Measurements from ENCODE around the gene PLCL2.

Gene PLCL2

GRCh38 chr3:16932877-16933276 is 48.1 kb downstream of the PLCL2 start:
- Histone ChIP-seq H3K9me3 (ENCODE audit: insufficient read depth, low read depth, low read length) (no peaks in the 10 kb centered on the region), H3K23ac (ENCODE audit: low read length) (no peak overlapping the region), H4K12ac (ENCODE audit: low read depth, low read length) (no peak overlapping the region), H3K4me1 (ENCODE audit: control insufficient read depth in 1 of 2, insufficient read depth in 2 of 2, low read length in 2 of 2) (no peaks in the 10 kb centered on the region), H4K8ac (ENCODE audit: low read depth, low read length) (no peak overlapping the region), H3K36me3 (ENCODE audit: control insufficient read depth in 1 of 2, insufficient read depth in 2 of 2, low read length in 2 of 2) (no peaks in the 10 kb centered on the region), H3K18ac (ENCODE audit: low read length) (no peak overlapping the region), H2AK5ac (ENCODE audit: low read length) (no peak overlapping the region), H4K91ac (ENCODE audit: low read depth, low read length) (no peak overlapping the region), H3K27me3 (ENCODE audit: insufficient read depth, low read length) (no peaks in the 10 kb centered on the region), H2BK5ac (ENCODE audit: low read depth, low read length, poor library complexity) (no peak overlapping the region), H2BK120ac (ENCODE audit: insufficient read depth, low read length, poor library complexity) (no peak overlapping the region), H3K4me2 (ENCODE audit: low read length) (no peak overlapping the region), H2AFZ (ENCODE audit: insufficient read depth, low read length, poor library complexity) (no peak overlapping the region), H3K27ac (ENCODE audit: low read depth, low read length) (no peak overlapping the region), H3K4ac (ENCODE audit: low read depth, low read length) (no peak overlapping the region), H3K79me1 (ENCODE audit: low read length) (no peaks in the 10 kb centered on the region), H2BK12ac (ENCODE audit: low read length) (no peak overlapping the region), H3K4me3 (ENCODE audit: low read depth, low read length) (no peak overlapping the region), H3K14ac (ENCODE audit: low read length) (no peak overlapping the region), H3K79me2 (ENCODE audit: control insufficient read depth, insufficient read depth, low read length, poor library complexity) (no peaks in the 10 kb centered on the region), H3K9ac (ENCODE audit: low read length) (no peak overlapping the region)
- DNase-seq = no peak
- no CpG with 5 or more reads among the region's 7 CpGs for WGBS (ENCODE audit: extremely low coverage, insufficient coverage, insufficient read length)

GRCh38 chr3:16935781-16936180 is 51.0 kb downstream of the PLCL2 start:
- H4K8ac ChIP-seq (ENCODE audit: low read depth, low read length) = no peak overlapping the region
- DNase-seq = no peak
- no peak overlapping the region for H2AFZ ChIP-seq (ENCODE audit: insufficient read depth, low read length, poor library complexity)
- H3K79me1 ChIP-seq (ENCODE audit: low read length) = no peaks in the 10 kb centered on the region
- no peak overlapping the region for H3K23ac ChIP-seq (ENCODE audit: low read length)
- no peaks in the 10 kb centered on the region for H3K27me3 ChIP-seq (ENCODE audit: insufficient read depth, low read length)
- no peak overlapping the region for H2BK5ac ChIP-seq (ENCODE audit: low read depth, low read length, poor library complexity)
- no CpG with 5 or more reads among the region's 1 CpG for WGBS (ENCODE audit: extremely low coverage, insufficient coverage, insufficient read length)
- no peak overlapping the region for H3K4me2 ChIP-seq (ENCODE audit: low read length)
- H4K91ac ChIP-seq (ENCODE audit: low read depth, low read length) = no peak overlapping the region
- no peak overlapping the region for H4K12ac ChIP-seq (ENCODE audit: low read depth, low read length)
- no peak overlapping the region for H2BK12ac ChIP-seq (ENCODE audit: low read length)
- no peaks in the 10 kb centered on the region for H3K79me2 ChIP-seq (ENCODE audit: control insufficient read depth, insufficient read depth, low read length, poor library complexity)
- no peaks in the 10 kb centered on the region for H3K9me3 ChIP-seq (ENCODE audit: insufficient read depth, low read depth, low read length)
- no peak overlapping the region for H3K4me3 ChIP-seq (ENCODE audit: low read depth, low read length)
- H3K9ac ChIP-seq (ENCODE audit: low read length) = no peak overlapping the region
- no peak overlapping the region for H3K14ac ChIP-seq (ENCODE audit: low read length)
- no peak overlapping the region for H3K27ac ChIP-seq (ENCODE audit: low read depth, low read length)
- H3K4me1 ChIP-seq (ENCODE audit: control insufficient read depth in 1 of 2, insufficient read depth in 2 of 2, low read length in 2 of 2) = no peaks in the 10 kb centered on the region
- H2BK120ac ChIP-seq (ENCODE audit: insufficient read depth, low read length, poor library complexity) = no peak overlapping the region
- H2AK5ac ChIP-seq (ENCODE audit: low read length) = no peak overlapping the region
- H3K18ac ChIP-seq (ENCODE audit: low read length) = no peak overlapping the region
- H3K4ac ChIP-seq (ENCODE audit: low read depth, low read length) = no peak overlapping the region
- no peaks in the 10 kb centered on the region for H3K36me3 ChIP-seq (ENCODE audit: control insufficient read depth in 1 of 2, insufficient read depth in 2 of 2, low read length in 2 of 2)

GRCh38 chr3:16936233-16936632 is 51.5 kb downstream of the PLCL2 start:
- no CpG with 5 or more reads among the region's 2 CpGs for WGBS (ENCODE audit: extremely low coverage, insufficient coverage, insufficient read length)

GRCh38 chr3:16936676-16937230 is 52.0 kb downstream of the PLCL2 start:
- no peak overlapping the region for H3K23ac ChIP-seq (ENCODE audit: low read length)
- no peaks in the 10 kb centered on the region for H3K4me1 ChIP-seq (ENCODE audit: control insufficient read depth in 1 of 2, insufficient read depth in 2 of 2, low read length in 2 of 2)
- H3K79me2 ChIP-seq (ENCODE audit: control insufficient read depth, insufficient read depth, low read length, poor library complexity) = no peaks in the 10 kb centered on the region
- no peak overlapping the region for H3K4ac ChIP-seq (ENCODE audit: low read depth, low read length)
- H4K12ac ChIP-seq (ENCODE audit: low read depth, low read length) = no peak overlapping the region
- WGBS (ENCODE audit: extremely low coverage, insufficient coverage, insufficient read length) = no CpG with 5 or more reads among the region's 7 CpGs
- no peak overlapping the region for H4K8ac ChIP-seq (ENCODE audit: low read depth, low read length)
- H3K79me1 ChIP-seq (ENCODE audit: low read length) = no peaks in the 10 kb centered on the region
- no peaks in the 10 kb centered on the region for H3K9me3 ChIP-seq (ENCODE audit: insufficient read depth, low read depth, low read length)
- no peak overlapping the region for H3K27ac ChIP-seq (ENCODE audit: low read depth, low read length)
- no peak overlapping the region for H2BK5ac ChIP-seq (ENCODE audit: low read depth, low read length, poor library complexity)
- no peak overlapping the region for H2AK5ac ChIP-seq (ENCODE audit: low read length)
- no peak overlapping the region for H2AFZ ChIP-seq (ENCODE audit: insufficient read depth, low read length, poor library complexity)
- H3K4me3 ChIP-seq (ENCODE audit: low read depth, low read length) = no peak overlapping the region
- H3K9ac ChIP-seq (ENCODE audit: low read length) = no peak overlapping the region
- no peak overlapping the region for H2BK120ac ChIP-seq (ENCODE audit: insufficient read depth, low read length, poor library complexity)
- no peak for DNase-seq
- H3K36me3 ChIP-seq (ENCODE audit: control insufficient read depth in 1 of 2, insufficient read depth in 2 of 2, low read length in 2 of 2) = no peaks in the 10 kb centered on the region
- no peak overlapping the region for H2BK12ac ChIP-seq (ENCODE audit: low read length)
- H4K91ac ChIP-seq (ENCODE audit: low read depth, low read length) = no peak overlapping the region
- no peak overlapping the region for H3K4me2 ChIP-seq (ENCODE audit: low read length)
- no peak overlapping the region for H3K14ac ChIP-seq (ENCODE audit: low read length)
- H3K18ac ChIP-seq (ENCODE audit: low read length) = no peak overlapping the region
- no peaks in the 10 kb centered on the region for H3K27me3 ChIP-seq (ENCODE audit: insufficient read depth, low read length)

More at GRCh38 chr3:16936233-16936632, 51.5 kb downstream of the PLCL2 start:
- Histone ChIP-seq H2BK12ac (ENCODE audit: low read length) (no peak overlapping the region), H2BK120ac (ENCODE audit: insufficient read depth, low read length, poor library complexity) (no peak overlapping the region), H4K8ac (ENCODE audit: low read depth, low read length) (no peak overlapping the region), H4K12ac (ENCODE audit: low read depth, low read length) (no peak overlapping the region), H3K27me3 (ENCODE audit: insufficient read depth, low read length) (no peaks in the 10 kb centered on the region), H3K23ac (ENCODE audit: low read length) (no peak overlapping the region), H3K18ac (ENCODE audit: low read length) (no peak overlapping the region), H2AK5ac (ENCODE audit: low read length) (no peak overlapping the region), H3K4me2 (ENCODE audit: low read length) (no peak overlapping the region), H3K4me3 (ENCODE audit: low read depth, low read length) (no peak overlapping the region), H3K4me1 (ENCODE audit: control insufficient read depth in 1 of 2, insufficient read depth in 2 of 2, low read length in 2 of 2) (no peaks in the 10 kb centered on the region), H3K4ac (ENCODE audit: low read depth, low read length) (no peak overlapping the region), H3K14ac (ENCODE audit: low read length) (no peak overlapping the region), H2BK5ac (ENCODE audit: low read depth, low read length, poor library complexity) (no peak overlapping the region), H3K9ac (ENCODE audit: low read length) (no peak overlapping the region), H3K79me2 (ENCODE audit: control insufficient read depth, insufficient read depth, low read length, poor library complexity) (no peaks in the 10 kb centered on the region), H3K36me3 (ENCODE audit: control insufficient read depth in 1 of 2, insufficient read depth in 2 of 2, low read length in 2 of 2) (no peaks in the 10 kb centered on the region), H4K91ac (ENCODE audit: low read depth, low read length) (no peak overlapping the region), H3K79me1 (ENCODE audit: low read length) (no peaks in the 10 kb centered on the region), H2AFZ (ENCODE audit: insufficient read depth, low read length, poor library complexity) (no peak overlapping the region), H3K27ac (ENCODE audit: low read depth, low read length) (no peak overlapping the region), H3K9me3 (ENCODE audit: insufficient read depth, low read depth, low read length) (no peaks in the 10 kb centered on the region)
- no peak for DNase-seq
